SK-N-SH treated with all-trans-retinoic acid at 6 μM for 48 hours (cell line): ENCODE measurements around the gene KCNC2.
"Not testable (repeated sequence)": the region's sequence is repeated elsewhere in the genome, so short reads cannot be mapped to it uniquely, and the experiment has no call there.

ENCODE experiments used
- ATAC-seq: fragments of 200-7000 bp; cut with Tn5 transposase; 3 replicates; pipeline ENCODE4 v1.9.1; 2020; ENCODE audit warnings: mild to moderate bottlenecking, moderate library complexity
- BACH2 ChIP-seq: fragments of 250-450 bp; sonication (Bioruptor Pico); IDR thresholded peaks from 2 replicates; pipeline ENCODE4 v1.9.0; 2021; ENCODE audit warnings: mild to moderate bottlenecking, borderline replicate concordance
- CSDC2 ChIP-seq: fragments of 250-450 bp; sonication (Bioruptor Pico); IDR thresholded peaks from 2 replicates; pipeline ENCODE4 v1.5.0; 2020; ENCODE audit warnings: mild to moderate bottlenecking, moderate library complexity
- ISL1 ChIP-seq: fragments of 250-450 bp; sonication (Bioruptor Pico); IDR thresholded peaks from 2 replicates; pipeline ENCODE4 v2.1.2; 2022; ENCODE audit warnings: mild to moderate bottlenecking, moderate library complexity
- OSR1 ChIP-seq: fragments of 250-450 bp; sonication (Bioruptor Pico); IDR thresholded peaks from 2 replicates; pipeline ENCODE4 v1.8.0; 2022; ENCODE audit warnings: moderate library complexity, mild to moderate bottlenecking, inconsistent platforms
- PPARA ChIP-seq: fragments of 250-450 bp; sonication (Bioruptor Pico); IDR thresholded peaks from 2 replicates; pipeline ENCODE4 v1.5.0; 2020; ENCODE audit warnings: mild to moderate bottlenecking, borderline replicate concordance
- RARB ChIP-seq: fragments of 250-450 bp; sonication (Bioruptor Pico); IDR thresholded peaks from 2 replicates; pipeline ENCODE4 v1.8.0; 2021; ENCODE audit warnings: mild to moderate bottlenecking, moderate library complexity
- SNAI2 ChIP-seq: fragments of 250-450 bp; sonication (Bioruptor Pico); IDR thresholded peaks from 2 replicates; pipeline ENCODE4 v1.5.0; 2020; ENCODE audit warnings: mild to moderate bottlenecking, moderate library complexity
- TCF4 ChIP-seq: fragments of 250-450 bp; sonication (Bioruptor Pico); IDR thresholded peaks from 2 replicates; pipeline ENCODE4 v1.8.0; 2021; ENCODE audit warnings: mild to moderate bottlenecking, moderate library complexity, borderline replicate concordance
- TOX ChIP-seq: fragments of 250-450 bp; sonication (Bioruptor Pico); IDR thresholded peaks from 2 replicates; pipeline ENCODE4 v1.8.0; 2021; ENCODE audit warnings: mild to moderate bottlenecking, moderate library complexity, borderline replicate concordance
- ZC3H10 ChIP-seq: fragments of 250-450 bp; sonication (Bioruptor Pico); IDR thresholded peaks from 2 replicates; pipeline ENCODE4 v1.5.1; 2021; ENCODE audit warnings: mild to moderate bottlenecking, moderate library complexity
- ZFP3 ChIP-seq: fragments of 250-450 bp; sonication (Bioruptor Pico); IDR thresholded peaks from 2 replicates; pipeline ENCODE4 v1.5.0; 2020; ENCODE audit warnings: mild to moderate bottlenecking, moderate library complexity
- ZFP30 ChIP-seq: fragments of 450-650 bp; formaldehyde crosslinking; IDR thresholded peaks from 2 replicates; pipeline ENCODE4 v1.5.0; 2022; ENCODE audit warnings: mild to moderate bottlenecking, moderate library complexity
- ZNF70 ChIP-seq: fragments of 450-650 bp; formaldehyde crosslinking; IDR thresholded peaks from 2 replicates; pipeline ENCODE4 v1.5.0; 2020; ENCODE audit warnings: mild to moderate bottlenecking, moderate library complexity
- ZNF8 ChIP-seq: fragments of 450-650 bp; formaldehyde crosslinking; IDR thresholded peaks from 2 replicates; pipeline ENCODE4 v1.5.0; 2020; ENCODE audit warnings: mild to moderate bottlenecking, moderate library complexity
- TF ChIP-seq, protein P1 (sequence below): fragments of 250-450 bp; sonication (Bioruptor Pico); IDR thresholded peaks from 2 replicates; pipeline ENCODE4 v1.5.0; 2020; ENCODE audit warnings: mild to moderate bottlenecking, moderate library complexity
- TF ChIP-seq, protein P2 (sequence below): fragments of 250-450 bp; sonication (Bioruptor Pico); IDR thresholded peaks from 2 replicates; pipeline ENCODE4 v1.8.0; 2021; ENCODE audit warnings: low read depth, mild to moderate bottlenecking, moderate library complexity, borderline replicate concordance
- TF ChIP-seq, protein P3 (sequence below): fragments of 250-450 bp; sonication (Bioruptor Pico); IDR thresholded peaks from 2 replicates; pipeline ENCODE4 v1.5.1; 2021; ENCODE audit warnings: mild to moderate bottlenecking, moderate library complexity

KCNC2 gene

DNA sequence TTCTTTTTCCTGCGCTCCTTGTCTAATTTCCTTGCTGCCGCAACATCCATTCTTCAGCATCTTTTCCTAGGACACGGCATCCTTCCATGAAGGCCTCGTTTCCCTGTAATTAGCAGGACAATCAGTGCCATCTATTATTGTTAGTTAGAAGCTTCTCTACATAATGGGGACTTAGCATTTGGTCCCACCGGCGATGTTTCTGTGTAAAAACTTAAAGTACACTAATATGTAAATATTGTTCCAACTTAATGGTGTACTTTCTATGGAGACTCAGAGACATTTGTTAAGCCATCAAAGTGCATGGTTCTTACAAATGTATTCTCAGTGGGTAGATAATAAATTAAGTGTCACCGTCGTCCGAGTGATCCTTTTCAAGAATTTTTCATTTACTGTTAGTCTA lies 17.4 kb downstream of the KCNC2 start:
- TF ChIP-seq, protein P1, sequence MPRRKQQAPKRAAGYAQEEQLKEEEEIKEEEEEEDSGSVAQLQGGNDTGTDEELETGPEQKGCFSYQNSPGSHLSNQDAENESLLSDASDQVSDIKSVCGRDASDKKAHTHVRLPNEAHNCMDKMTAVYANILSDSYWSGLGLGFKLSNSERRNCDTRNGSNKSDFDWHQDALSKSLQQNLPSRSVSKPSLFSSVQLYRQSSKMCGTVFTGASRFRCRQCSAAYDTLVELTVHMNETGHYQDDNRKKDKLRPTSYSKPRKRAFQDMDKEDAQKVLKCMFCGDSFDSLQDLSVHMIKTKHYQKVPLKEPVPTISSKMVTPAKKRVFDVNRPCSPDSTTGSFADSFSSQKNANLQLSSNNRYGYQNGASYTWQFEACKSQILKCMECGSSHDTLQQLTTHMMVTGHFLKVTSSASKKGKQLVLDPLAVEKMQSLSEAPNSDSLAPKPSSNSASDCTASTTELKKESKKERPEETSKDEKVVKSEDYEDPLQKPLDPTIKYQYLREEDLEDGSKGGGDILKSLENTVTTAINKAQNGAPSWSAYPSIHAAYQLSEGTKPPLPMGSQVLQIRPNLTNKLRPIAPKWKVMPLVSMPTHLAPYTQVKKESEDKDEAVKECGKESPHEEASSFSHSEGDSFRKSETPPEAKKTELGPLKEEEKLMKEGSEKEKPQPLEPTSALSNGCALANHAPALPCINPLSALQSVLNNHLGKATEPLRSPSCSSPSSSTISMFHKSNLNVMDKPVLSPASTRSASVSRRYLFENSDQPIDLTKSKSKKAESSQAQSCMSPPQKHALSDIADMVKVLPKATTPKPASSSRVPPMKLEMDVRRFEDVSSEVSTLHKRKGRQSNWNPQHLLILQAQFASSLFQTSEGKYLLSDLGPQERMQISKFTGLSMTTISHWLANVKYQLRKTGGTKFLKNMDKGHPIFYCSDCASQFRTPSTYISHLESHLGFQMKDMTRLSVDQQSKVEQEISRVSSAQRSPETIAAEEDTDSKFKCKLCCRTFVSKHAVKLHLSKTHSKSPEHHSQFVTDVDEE (CRISPR knock-in tag): no peak
- TF ChIP-seq TOX (no peak), BACH2 (no peak), CSDC2 (CRISPR knock-in tag) (no peak), ZFP3 (CRISPR knock-in tag) (no peak), TCF4 (no peak), SNAI2 (CRISPR knock-in tag) (no peak), OSR1 (CRISPR knock-in tag) (no peak), ZNF8 (CRISPR knock-in tag) (no peak), ZC3H10 (CRISPR knock-in tag) (no peak), RARB (CRISPR knock-in tag) (no peak)
- TF ChIP-seq, protein P2, sequence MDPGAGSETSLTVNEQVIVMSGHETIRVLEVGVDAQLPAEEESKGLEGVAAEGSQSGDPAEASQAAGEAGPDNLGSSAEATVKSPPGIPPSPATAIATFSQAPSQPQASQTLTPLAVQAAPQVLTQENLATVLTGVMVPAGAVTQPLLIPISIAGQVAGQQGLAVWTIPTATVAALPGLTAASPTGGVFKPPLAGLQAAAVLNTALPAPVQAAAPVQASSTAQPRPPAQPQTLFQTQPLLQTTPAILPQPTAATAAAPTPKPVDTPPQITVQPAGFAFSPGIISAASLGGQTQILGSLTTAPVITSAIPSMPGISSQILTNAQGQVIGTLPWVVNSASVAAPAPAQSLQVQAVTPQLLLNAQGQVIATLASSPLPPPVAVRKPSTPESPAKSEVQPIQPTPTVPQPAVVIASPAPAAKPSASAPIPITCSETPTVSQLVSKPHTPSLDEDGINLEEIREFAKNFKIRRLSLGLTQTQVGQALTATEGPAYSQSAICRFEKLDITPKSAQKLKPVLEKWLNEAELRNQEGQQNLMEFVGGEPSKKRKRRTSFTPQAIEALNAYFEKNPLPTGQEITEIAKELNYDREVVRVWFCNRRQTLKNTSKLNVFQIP (CRISPR knock-in tag): no peak
- TF ChIP-seq, protein P3, sequence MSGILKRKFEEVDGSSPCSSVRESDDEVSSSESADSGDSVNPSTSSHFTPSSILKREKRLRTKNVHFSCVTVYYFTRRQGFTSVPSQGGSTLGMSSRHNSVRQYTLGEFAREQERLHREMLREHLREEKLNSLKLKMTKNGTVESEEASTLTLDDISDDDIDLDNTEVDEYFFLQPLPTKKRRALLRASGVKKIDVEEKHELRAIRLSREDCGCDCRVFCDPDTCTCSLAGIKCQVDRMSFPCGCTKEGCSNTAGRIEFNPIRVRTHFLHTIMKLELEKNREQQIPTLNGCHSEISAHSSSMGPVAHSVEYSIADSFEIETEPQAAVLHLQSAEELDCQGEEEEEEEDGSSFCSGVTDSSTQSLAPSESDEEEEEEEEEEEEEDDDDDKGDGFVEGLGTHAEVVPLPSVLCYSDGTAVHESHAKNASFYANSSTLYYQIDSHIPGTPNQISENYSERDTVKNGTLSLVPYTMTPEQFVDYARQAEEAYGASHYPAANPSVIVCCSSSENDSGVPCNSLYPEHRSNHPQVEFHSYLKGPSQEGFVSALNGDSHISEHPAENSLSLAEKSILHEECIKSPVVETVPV (CRISPR knock-in tag): no peak
- no peak for ATAC-seq

DNA sequence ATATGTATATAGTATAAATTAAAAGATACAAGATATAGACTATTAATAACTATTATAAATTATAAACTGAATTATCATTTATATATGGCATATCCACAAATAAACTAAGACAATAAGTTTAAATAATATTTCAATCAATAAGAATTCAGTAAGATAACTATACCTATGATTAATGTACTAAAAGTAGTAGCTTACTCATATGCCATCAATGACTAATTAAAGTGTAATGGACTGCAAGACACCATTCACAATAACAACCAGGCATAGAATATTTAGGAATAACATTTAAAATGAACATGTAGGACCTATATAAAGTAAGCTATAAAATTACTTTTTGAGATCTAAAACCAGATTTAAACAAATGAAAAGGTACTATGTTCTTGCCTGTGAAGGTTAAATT lies 18.8 kb downstream of the KCNC2 start:
- no peak for ATAC-seq
- TF ChIP-seq ZNF70 (CRISPR knock-in tag): no peak
- TF ChIP-seq CSDC2 (CRISPR knock-in tag): no peak
- TF ChIP-seq SNAI2 (CRISPR knock-in tag): no peak
- no peak for TF ChIP-seq ZC3H10 (CRISPR knock-in tag)
- no peak for TF ChIP-seq ZFP30 (CRISPR knock-in tag)
- TF ChIP-seq PPARA (CRISPR knock-in tag): no peak
- TF ChIP-seq BACH2: no peak
- TF ChIP-seq, protein P3 (CRISPR knock-in tag): no peak
- no peak for TF ChIP-seq TCF4
- TF ChIP-seq RARB (CRISPR knock-in tag): no peak
- no peak for TF ChIP-seq ISL1 (CRISPR knock-in tag)
- TF ChIP-seq, protein P1 (CRISPR knock-in tag): no peak

DNA sequence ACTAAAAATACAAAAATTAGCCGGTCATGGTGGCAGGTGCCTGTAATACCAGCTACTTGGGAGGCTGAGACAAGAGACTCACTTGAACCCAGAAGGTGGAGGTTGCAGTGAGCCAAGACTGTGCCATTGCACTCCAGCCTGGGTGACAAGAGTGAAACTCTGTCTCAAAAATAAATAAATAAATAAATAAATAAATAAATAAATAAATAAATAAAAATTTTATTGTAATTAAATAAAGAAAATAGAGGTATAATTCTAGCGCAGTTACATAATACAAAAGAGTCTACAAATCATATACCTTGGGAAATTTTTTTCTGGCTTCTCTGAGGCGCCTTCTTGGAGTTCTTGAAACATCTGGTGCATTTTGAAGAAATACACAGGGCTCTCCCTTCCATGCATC lies 23.8 kb downstream of the KCNC2 start:
- ATAC-seq: not testable (repeated sequence)

DNA sequence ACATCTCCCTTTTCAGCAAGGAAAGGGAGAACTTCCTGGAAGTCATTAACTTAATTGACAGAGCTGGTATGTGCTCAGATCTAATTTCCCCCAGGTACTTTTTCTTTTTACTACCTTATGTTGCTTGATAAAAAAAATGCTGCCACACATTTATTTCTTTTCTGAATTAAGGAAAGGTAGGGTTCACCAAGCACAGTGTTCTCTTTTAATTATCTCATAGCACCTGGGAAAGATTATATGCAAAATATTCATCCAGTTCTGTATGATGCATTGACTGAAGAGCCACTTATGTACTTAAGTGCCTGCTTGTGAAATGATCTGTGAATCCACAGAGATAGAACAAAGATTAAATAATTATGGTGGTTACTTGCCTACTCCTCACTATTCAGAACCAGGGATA lies 25.1 kb downstream of the KCNC2 start:
- no peak for ATAC-seq
- TF ChIP-seq, protein P3 (CRISPR knock-in tag): no peak
- no peak for TF ChIP-seq BACH2
